Activated CD4-positive, alpha-beta T cell treated with anti-CD3 and anti-CD28 coated beads for 24 hours (primary cell): ENCODE measurements around the gene AOPEP.

ENCODE experiments used
- DNase-seq, 2 donors: peaks; one replicate each; pipeline ENCODE4 v3.0.0-alpha.2; 2020; ENCODE audit warnings: low read depth in 2 of 2

The AOPEP gene

DNA sequence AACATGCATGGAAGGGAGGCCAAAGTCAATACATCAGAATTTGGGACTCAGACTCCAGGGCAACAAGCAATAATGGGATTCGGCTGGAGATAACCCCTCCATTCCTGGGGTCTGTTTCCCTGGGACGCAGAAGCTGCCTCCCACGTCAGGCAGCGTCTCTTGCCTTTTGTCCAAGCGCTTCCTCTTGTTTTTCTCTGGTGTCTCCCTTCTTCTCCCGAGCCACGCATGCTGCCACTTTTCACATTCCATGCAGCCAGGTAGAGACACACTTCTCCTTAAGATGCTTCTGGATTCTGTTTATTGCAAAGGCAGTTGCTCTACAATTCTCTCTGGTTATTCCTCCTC is 267.3 kb downstream of the AOPEP start:
- no peak for DNase-seq

DNA sequence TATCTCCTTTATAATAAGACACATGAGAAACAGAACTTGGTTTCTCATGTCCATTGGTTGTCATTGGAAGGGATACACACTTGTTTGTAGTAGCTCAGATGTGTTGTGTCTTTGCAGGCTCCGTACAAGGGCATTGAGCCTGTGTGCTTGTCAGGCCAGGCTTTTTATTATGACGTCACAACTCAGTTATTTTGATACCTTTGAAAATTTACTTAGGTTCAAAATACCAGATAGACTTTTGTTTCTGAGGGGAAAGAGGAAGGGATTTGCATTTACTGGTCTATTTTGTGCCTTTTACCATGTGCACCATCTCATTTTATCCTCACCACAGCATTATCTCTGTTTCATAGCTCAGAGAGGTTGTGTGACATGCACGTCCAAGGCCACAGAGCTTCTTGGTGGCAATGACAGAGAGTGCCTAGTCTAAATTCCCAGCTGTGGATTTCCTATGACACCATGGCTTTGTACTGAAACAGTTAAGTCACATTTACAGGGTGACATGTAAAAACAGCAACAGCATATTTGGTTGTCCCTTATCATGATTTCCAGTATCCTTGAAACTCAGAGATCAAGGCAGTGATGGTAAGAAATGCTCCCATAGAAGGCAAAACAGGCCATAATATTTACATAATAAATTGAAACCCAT is 268.7 kb downstream of the AOPEP start:
- no peak for DNase-seq

DNA sequence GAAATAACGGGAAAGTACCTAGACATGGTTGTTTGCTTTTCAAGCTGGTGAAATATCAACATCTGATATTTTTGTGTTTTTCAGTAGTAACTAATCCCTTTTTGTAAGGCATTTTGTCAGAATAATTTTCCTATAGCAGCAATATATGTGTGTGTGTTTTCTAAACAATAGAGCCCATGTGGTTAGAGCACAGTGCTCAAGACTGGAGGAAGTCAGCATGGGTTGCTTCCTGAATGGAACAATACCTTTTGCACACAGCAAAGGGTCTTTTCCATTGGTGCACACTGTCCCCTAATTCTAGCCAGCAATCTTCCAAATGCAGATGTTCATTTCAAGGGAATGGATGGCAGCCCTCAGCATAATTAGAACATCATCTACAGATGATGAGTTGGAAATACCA is 270.1 kb downstream of the AOPEP start:
- no peak for DNase-seq

DNA sequence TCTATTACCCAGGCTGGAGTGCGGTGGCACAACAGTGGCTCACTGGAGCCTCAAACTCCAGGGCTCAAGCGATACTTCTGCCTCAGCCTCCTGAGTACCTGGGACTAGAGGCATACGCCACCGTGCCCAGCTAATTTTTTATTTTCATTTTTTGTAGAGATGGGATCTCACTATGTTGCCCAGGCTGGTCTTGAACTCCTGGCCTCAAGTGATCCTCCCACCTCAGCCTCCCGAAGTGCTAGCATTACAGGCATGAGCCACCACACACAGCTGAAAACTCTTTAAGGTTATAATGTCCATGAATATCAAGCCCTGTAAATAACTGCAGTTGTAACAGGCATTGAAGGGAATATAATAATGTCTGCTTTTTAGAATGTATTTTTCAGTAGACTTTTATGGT is 271.2 kb downstream of the AOPEP start:
- no peak for DNase-seq

DNA sequence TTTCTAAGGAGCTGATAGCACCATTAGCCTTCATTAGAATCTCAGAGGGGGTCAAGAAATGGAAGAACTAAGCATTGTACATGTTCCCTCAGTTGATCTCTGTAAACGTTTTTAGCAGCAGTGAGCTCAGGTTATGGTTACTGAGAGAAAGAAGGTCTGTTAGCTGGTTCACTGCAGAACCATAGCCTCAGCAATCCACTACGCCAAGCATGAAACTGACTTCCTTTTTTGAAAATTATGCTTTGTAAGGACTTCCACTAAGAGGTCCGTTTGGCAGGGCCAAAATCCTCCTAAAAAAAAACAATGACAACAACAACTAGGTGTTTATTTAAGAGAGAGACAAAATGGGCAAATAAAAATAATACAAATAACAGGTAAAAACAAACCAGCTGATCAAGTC is 273.3 kb downstream of the AOPEP start:
- no peak for DNase-seq

DNA sequence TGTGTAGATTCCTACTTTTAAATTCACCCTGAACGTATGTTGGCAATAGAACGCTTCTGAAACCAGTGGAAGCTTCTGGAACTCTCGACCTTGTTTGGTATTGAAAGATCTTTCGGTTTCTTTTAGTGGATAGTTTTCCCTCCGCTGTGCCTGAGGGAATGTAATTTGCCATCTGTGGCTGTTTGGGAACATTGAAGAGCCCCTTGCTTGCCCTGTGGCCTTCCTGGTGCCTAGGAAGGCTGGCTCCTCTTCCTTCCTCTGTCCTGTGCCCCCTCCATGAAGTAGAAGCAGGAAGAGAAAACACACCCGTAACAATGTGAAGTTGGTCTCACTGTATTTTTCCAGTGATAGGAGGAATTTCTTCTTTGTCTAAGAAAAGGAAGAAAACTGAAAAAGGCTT is 274.3 kb downstream of the AOPEP start:
- DNase-seq = no peak

DNA sequence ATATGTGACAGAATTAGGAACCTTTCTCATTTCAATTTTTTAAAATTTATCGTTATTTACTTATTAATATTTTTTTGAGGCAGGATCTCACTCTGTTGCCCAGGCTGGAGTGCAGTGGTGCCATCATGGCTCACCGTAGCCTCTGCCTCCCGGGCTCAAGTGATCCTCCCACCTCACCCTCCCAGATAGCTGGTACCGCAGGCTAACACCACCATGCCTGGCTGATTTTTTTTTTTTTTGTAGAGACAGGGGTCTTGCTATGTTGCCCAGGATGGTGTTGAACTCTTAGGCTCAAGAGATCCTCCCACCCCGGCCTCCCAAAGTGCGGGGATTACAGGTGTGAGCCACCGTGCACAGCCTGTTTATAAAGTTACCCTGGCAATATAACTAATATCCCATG is 275.2 kb downstream of the AOPEP start:
- no peak for DNase-seq

DNA sequence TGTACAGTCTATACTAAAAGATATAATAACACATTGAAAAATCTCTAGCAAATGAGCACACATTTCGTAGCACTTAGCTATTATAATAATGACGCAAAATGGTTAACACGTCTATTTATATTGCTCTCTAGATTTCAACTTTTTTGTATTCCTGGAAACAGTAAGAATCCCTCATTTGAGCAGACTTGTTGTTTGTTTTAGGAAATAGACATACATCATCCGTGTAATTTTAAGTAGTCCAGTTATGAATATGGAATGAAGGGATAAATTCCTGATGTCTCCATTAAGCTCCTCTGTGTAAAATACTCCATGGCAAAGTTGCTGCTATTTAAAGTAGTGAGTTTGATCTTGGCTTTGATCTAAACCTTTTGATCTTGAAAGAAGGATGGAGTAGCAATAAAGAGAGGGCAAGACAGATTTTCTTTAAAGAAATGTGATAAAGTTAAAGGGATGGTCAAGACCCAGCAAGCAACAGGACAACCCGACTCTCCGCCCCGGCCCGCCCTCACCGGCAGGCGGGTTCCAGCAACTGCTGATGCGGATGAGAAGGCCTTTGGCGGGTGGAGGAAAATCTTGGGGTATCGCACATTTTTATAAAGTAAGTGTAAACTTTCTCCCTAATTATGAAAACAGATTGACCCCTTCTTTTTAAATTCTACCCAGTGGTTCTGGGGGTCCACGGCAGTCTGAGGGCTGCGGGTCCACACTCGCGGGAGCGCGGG is 277.4 kb downstream of the AOPEP start:
- no peak for DNase-seq

DNA sequence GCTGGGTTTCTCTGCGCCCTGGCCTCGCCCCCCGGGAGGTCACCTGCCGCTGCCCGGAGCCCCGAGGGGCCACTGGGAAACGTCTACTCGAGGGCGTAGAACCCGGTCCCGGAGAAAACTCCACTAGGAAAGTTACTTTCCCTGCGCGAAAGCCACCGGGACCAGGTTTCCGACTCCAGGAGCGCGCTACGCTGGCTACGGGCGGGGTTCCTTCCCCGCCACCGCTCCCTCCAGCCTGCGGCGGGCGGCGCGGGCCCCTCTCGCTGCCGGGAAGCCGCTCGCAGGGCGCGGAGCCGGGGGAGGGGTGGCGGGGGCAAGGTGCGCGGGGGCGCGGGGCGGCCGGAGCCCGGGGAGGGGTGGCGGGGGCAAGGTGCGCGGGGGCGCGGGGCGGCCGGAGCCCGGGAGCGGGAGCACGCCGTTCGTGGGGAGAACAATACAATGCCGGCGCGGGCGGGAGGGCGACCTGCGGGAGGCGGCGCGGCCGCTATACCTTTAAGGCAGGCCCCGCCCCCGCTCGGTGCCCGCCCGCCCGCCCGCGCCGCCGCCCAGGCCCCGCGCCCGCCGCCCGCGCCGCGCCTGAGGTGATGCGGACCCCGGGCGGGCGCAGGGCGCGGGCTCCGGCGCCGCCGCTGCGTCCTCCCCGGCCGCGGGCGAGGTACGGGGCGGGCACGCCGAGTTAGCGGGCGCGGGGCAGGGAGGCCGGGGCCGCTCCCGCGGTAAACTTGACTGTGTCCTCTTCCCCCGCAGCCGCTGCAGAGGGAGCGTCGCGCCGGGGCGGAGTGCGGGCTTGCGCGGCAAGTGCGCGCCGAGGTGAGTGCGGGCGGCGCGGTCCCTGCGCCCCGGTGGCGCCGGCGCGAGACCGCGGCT is 278.1 kb downstream of the AOPEP start:
- no peak for DNase-seq

DNA sequence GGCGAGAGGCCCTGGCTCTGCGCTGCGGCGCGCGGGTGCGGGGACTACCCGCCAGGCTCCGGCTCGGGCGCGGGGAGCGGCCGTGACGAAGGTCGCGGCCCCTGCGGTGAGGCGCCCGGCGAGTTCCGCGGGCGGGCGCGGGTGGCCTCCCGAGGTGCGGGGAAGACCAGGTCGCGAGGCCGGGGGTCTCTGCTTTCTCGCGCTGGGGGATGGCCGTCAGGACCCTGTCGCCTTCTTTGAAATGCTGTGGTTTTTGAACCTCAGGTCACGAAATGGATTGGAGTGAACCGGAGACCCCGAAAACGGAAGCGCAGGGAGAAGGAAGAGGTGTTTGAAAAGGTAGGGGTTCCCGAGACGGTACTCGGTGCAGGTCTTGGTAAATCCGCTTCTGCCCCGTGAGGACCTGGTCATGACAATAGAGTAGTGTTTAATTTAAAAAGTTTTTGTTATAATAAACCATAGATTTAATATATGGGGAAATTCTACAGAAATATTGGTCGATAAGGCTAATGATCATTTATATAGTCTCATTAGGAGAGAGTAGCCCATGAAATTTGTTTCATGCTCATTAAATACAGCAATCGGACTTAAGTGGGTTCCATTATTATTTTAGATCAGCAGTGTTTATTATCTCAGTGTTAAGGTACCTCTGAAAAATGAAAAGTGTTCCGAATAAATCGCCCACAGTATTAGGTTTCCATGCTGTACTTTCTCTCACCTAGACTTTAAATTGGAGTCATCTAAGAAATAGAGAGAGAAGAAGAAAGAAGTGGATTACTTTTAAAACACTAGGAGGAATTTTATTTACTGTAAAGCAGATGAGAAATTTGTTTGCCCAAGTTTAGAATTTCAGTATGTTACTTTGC is 279.0 kb downstream of the AOPEP start:
- DNase-seq = no peak

DNA sequence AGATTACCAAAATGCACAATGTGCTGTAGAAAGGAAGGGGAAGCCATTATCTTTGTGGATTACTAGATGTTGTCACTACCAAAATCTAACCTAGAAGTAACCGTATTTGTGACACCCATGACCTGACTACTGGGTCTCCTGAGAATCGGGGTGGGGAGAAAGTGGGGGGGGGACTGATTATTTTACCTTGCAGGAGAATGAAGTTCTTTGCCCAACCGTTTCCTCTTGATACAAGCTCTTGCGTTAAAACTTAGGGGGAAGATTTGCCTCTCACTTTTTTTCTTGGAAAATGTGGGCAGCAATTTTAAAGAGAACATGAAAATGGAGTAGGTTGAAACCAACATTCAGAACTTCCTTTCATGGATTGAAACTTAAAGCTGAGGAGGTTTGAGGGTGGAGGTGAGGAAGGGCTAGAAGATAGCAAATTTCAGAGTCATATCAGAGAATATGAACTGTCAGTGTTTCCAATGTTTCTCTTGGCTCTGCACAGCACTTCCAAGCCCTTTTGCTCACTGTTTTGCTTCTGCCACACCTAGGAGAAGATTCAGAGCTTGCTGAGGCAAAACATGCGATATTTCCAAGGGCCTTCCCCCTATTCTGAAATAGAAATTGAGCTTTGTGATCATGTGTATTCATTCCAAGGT is 280.8 kb downstream of the AOPEP start:
- DNase-seq = no peak

DNA sequence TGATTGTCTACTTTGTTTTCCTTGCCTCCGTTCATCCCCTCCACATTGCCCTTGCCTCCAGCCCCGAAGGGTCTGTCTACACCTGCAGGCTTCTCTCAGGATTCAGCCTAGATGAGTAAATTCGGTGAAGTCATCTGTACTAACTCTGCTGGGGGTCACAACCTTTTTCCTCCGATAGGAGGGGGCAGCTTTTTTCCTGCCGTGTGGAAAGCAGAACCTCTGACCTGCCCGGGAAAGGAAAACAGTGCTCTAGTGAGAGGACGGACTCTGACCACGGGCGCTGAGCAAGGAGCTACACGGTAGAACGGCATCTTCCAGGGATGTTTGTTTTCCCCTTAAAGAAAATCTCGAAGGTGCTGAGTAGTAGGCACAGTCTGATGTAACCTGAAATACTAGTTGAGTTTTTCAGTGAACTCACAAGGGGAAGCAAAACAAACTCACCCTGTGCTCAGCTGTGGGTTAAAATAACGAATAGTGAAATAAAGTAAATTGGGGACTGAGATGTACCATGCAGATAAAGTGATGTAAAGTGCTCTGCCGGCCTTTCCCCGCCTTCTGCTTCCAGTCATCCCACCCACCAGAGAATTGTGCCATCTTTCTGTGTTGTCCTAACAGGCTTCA is 281.8 kb downstream of the AOPEP start:
- no peak for DNase-seq

DNA sequence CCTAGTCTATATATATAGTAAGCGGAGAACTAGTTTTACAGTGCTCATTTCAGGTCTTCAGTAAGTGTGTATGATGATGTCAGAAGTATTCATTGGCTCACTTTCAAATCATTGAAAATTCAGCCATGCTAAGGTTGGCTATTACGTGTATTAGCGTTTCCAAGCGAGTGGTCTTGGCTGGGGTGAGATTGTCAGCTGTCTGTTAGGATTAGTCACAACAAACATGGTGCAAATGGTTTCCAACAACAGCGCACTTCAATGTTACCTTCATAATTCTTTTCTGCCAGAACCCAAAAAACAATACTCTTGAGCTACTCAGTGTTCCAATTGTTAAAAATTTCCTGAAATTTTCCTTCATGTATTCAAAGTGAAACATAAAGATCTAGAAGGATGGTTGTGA is 283.0 kb downstream of the AOPEP start:
- no peak for DNase-seq

DNA sequence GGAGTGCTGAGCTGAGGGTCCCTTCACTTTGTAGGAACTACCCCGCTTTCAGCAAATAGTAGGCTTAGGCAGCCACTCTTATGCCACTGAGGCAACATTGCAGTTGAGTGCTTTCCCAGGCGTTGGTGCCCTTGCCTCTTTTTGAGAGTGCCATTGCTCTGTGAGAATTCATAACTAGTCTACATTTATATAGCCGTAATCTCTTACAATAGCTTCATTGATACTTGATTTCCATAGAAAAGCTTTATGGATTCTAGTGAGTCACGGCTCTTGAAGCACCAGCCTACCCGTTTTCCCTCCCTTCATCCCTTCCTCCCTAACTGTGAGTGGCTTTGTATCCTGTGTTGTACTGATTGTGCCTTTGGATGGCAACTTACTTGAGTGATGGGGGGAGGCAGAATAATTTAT is 283.9 kb downstream of the AOPEP start:
- no peak for DNase-seq

DNA sequence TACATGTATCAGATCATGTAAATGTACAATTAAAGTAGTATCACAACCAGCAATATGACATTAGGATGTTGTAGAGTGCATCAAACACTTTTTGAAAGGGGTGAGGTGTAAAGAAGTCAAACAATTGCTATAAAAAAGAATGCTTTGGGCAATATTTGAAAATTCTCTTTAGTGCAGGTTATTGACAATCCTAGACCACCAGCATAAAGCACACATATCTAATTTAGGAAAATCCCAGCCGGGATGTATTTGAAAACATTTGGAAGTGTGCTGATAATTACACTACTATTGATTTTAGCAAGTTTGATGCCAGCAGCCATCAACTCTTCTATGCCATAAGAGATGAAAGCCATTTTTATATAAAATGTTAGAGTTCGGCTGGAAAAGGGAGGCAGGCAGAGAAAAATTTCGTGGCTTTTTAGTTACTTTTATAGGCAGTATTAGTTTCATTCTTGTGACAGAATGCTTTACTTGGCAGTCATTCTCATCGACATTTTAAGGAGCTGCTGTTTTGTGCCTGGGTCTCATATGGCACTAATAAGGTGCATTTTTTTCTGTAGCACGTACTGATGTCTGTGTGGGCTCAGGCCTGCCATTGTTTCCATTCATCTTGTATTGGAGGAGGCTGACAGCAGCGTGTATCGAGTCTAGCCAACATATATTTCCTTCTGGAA is 285.7 kb downstream of the AOPEP start:
- no peak for DNase-seq

DNA sequence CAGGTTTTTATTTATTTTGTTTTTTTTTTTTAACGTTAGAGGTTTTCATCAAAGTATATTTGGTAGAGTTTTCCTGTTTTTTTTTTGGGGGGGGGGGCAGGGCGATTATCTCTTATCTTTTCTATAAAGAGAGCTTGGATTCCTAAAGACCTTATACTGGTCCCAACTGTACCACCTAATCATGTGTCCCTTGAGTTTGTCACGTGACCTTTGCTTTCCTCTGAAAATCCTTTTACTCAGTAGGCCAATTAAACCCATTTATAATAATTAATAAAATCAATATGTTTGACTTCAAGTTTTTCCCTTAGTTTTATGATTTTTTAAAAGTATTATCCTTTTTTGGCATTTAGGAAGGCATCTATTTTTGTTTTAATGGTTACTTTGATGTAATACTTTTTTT is 286.4 kb downstream of the AOPEP start:
- no peak for DNase-seq

DNA sequence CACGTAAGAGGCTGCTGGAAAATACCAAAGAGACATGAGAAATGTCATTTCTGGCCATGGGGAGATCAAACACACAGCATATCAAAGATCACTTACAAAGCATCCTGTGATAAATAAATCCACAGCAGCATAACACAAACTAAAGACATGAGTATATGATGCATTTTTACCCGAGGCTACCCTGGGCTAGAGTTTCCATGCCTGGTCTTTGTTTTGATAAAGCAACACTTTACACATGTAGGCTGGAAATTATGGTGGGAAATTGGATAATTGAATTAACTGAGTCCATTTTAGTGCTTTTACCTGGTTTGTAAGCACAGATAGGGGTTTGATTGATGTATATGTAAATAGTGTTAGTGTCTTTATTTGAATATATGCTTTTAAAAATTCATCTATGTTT is 288.4 kb downstream of the AOPEP start:
- no peak for DNase-seq

DNA sequence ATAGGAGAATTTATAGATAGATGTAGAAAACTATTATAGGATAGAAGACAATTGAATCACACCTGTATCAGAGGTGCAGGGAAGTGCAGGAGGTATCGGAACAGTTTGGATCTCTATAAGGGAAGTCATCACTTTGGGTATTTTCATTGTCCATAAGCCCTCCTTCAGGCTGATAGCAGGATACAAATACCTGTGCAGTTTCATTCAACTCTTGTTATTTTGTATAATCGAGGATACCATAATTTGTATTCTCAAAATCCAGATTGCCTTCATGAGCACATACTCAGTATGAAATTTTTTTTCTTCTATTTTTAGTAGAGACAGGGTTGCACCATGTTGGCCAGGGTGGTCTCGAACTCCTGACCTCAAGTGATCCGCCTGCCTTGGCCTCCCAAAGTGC is 289.1 kb downstream of the AOPEP start:
- no peak for DNase-seq

DNA sequence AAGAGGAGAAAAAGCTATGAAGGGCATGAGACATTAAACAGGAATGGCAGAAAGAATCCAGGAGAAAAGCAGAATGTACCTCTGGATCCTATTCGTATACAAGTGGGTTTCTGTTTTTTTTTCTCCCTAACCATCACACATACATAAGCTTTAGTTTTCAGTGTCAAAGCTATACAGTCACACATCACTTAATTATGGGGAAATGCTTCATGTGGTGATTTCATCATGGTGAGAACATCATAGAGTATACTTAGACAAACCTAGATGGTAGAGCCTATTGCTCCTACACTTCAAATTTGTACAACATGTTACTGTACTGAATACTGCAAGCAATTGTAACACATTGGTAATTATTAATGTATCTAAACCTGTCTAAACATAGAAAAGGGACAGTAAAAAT is 290.6 kb downstream of the AOPEP start:
- no peak for DNase-seq

DNA sequence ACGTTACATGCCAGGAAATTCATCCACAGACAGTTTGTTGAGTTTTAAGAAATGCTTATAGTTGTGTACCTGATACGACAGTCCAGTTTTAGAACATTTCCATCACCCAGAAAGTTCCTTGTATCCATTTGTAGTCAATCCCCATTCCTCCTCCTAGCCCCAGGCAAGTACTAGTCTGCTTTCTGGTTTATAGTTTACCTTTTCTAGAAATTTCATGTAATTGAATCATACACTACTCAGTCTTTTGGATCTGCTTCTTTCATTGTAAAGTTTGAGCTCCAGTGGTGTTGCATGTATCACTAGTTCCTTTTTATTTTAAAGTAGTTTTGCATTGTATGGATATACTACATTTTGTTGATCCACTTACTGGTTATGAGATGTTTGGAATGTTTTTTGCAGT is 291.2 kb downstream of the AOPEP start:
- no peak for DNase-seq
